GM19438 (cell line): ENCODE data around the gene CHD1L.
"Not testable (repeated sequence)": the region's sequence is repeated elsewhere in the genome, so short reads cannot be mapped to it uniquely, and the experiment has no call there.

ENCODE experiments used
- ATAC-seq: cut with Tn5 transposase; IDR thresholded peaks from one replicate; pipeline ENCODE4 v1.9.1; 2021; ENCODE audit warnings: low read depth; ENCODE audit not compliant: unreplicated experiment

The CHD1L gene

GRCh38 chr1:147242449-147243227 lies at the start of gene CHD1L:
Gene CHD1L, plus strand, starts transcription at chr1:147242684. Its CDS starts 20 bp downstream, at chr1:147242704.
- peak; percentile 86 for ATAC-seq

DNA sequence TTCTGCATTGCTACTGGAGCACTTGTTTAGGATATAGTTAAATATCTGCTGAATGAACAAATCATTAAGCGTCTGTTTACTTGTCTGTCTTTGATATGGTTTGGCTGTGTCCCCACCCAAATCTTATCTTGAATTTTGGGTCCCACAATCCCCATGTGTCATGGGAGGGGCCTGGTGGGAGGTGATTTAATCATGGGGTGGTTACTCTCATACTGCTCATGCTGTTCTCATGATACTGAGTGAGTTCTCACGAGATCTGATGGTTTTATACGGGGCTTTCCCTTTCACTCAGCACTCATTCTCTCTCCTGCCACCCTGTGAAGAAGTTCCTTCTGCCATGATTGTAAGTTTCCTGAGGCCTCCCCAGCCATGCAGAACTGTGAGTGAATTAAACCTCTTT lies 45.2 kb upstream of the CHD1L start:
- not testable (repeated sequence) for ATAC-seq

- no peak for ATAC-seq
Measured at GRCh38 chr1:147201276-147201675, 41.2 kb upstream of the CHD1L start.

DNA sequence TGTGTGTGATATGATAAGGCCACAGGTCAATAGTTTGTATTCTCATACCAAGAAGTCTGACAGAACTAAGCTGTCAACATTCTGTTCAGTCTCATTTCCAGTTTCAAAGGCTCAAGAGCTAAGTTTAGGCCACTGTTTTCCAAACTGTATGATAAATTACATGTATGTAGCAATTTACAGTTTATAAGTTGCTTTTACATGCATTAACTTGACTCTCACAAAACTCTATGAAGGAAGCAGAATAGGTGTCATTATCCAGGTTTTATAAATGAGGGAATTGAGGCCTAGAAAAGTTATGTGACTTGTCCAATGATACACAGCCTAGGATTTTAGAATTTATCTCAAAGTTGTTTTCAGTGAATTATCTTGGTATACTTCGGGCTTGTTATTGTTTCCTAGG lies 40.7 kb upstream of the CHD1L start:
- ATAC-seq: no peak

DNA sequence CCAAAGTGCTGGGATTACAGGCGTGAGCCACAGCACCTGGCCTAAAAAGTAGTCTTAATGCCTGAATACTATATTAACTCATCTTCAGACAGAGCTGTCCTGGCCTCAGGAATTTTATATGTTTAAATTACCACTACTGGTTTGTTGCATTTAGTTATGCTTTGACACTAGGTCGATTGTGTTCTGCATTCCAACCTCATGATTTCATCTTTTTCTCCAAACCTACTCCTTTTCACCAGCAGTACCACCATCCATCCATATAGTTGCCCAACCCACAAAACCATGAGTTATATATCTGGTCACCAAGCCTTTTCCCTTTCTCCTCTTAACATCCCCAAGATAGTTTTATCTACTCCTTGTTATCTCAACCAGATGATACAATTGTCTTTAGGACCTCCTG lies 39.9 kb upstream of the CHD1L start:
- ATAC-seq: no peak

- ATAC-seq: no peak
Measured at GRCh38 chr1:147204080-147204479, 38.4 kb upstream of the CHD1L start.

DNA sequence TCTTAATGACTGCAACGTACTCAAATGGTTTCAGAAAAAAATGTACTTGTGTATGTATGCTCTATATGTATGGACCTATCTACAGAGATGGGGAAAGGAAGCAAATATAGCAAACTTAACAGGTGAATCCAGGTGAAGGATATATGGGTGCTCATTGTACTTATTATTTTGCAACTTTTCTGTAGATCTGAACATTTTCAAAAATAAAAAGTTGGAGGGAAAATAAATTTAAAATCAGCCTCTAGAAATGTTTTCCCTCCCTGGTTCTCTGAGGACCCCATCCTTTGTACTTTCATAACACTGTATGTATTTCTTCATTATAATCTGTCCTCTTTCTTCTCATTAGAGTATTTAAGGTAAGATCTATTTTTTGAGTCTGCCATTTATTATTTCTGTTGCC lies 35.3 kb upstream of the CHD1L start:
- no peak for ATAC-seq

- no peak for ATAC-seq
Measured at GRCh38 chr1:147208619-147209018, 33.9 kb upstream of the CHD1L start.

GRCh38 chr1:147209825-147210821 lies 32.4 kb upstream of the CHD1L start:
- ATAC-seq: no peak

DNA sequence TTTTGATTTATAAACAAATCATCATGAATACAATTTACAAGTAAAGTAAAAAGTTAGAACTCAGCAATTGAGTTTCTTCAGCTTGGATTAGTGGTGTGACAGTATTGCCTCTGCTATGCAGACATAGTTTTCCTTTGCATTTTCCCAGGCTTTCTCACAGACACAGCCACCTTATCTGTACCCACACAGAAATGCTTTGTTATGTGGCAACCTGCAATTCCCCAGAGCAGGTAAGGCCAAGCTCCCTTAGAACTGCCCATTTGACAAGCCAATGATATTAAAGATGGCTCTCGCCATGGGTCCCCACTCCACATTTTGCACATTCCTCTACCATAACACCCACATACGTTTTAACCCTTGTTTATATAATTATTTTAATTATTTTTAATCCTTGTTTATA lies 31.5 kb upstream of the CHD1L start:
- no peak for ATAC-seq

GRCh38 chr1:147211577-147211976 lies 30.9 kb upstream of the CHD1L start:
- ATAC-seq: no peak

- no peak for ATAC-seq
Measured at GRCh38 chr1:147213271-147213670, 29.2 kb upstream of the CHD1L start.

- no peak for ATAC-seq
Measured at GRCh38 chr1:147214325-147214724, 28.2 kb upstream of the CHD1L start.

DNA sequence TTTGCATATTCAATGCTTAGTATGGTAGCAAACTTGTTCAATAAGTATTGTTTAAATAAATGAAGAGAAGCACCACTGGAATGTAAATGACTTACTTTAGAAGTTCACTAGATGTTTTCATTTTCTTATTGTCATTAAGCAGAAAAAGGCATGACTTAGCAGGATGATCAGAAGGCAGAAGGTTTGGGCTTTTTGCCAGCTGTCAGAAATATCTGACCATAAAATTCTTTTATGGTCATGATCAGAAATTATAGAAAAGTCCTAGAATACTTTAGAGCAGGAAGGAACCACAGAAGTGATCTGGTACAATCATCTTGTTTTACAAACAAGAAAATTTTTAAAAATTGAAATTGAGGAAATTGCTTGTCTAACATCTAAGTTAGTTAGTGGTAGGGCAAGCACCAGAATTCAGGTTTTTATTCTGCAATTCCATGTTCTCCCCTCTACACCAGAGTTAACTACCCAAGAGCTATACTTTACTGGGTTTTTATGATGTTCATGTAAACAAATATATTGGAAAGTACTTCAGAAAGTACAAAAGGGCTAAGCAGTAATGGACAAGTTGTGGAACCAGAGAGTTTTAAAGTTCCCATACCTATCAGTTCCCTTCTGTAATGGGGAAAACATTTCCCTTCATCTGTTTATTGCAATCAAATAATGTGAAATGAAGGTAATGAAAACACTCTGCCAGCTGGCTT lies 27.5 kb upstream of the CHD1L start:
- ATAC-seq: no peak

DNA sequence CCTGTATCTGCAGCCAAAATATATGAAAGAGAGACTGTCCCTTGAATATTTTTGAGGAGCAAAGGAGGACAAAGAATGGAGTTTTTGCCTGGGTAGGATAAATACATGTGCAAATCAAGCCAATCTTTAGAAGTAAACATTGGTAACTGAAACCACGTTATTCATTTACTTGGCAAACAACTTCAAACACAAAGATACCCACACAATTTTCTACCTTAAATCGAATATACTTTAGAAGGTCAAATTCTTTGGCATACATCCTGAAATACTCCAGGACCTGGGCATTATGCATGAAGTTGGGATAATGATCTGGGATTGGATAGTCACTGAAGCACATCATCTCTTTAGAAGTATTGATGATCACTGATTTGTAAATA lies 27.0 kb upstream of the CHD1L start:
- no peak for ATAC-seq

DNA sequence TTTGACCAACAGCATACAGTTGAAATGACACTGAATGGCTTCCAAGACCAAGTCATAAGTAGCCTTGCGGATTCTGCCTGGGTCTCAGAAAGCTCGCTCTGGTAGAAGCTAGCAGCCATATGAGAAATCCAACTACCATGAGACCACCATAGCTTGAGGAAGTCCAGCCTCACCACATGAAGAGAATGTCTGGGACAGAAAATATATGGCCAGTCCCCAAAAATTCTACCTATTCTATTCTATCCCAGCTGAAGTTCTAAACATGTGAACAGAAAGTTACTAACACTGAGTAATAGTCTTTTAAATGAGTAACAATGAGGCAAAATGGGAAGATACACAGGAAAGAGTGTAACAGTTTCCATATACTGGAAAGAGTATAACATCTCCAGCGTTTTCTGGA lies 26.4 kb upstream of the CHD1L start:
- no peak for ATAC-seq

- no peak for ATAC-seq
Measured at GRCh38 chr1:147217141-147217540, 25.3 kb upstream of the CHD1L start.

GRCh38 chr1:147218606-147219005 lies 23.9 kb upstream of the CHD1L start:
- ATAC-seq: no peak

DNA sequence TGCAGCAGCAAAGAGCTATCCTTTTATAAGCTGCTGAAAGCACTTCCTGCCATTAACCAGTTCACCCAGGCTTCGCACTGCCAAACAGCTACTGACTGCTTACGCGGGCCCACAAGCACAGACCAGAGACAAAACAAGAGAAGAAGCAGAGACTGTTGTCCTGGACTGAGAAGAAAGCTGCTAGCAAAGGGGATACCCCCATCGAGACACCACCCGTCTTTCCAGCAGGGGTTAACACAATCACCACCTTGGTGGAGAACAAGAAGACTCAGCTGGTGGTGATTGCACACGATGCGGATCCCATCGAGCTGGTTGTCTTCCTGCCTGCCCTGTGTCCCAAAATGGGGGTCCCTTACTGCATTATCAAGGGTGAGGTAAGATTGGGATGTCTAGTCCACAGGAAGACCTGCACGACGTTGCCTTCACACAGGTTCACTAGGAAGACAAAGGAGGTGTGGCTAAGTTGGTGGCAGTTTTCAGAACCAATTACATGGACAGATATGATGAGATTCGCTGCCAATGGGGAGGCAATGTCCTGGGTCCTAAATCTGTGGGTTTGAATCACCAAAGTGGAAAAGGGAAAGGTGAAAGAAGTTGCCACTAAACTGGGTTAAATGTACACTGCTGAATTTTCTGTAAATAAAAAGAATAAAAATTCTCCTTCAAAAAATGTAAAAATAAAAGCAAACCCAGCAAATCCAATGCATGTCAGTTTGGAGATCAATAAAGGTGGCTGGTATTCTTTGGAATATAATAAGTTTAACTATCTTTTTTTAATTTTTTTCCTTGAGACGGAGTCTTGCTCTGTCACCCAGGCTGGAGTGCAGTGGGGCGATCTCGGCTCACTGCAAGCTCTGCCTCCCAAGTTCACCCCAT lies 18.5 kb upstream of the CHD1L start:
- no peak for ATAC-seq

DNA sequence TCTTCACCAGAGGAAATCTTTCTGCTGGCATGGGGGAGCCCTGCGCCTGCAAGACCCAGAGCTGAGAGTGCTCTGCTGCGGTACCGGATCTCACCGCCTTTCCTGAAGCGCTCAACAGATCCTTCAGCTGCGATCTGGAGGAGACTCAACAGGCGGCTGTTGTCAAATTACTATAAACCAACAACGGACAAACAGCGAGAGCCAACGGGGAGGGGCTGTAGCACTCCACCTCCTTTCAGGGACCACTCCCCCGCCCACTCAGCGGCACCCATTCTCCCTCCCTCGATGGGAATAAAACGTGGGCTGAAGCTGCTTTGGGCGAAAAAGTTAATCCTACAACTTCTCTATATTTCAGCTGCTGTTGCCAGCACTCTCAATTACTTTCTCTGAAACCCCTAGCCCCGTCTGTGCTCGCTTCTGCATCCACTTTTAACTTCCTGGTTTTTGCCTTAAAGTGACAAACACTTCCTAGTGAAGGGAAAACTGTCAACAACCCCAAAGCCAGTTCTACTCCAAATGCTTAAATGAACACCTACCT lies 17.2 kb upstream of the CHD1L start, which contains the start of gene FMO5:
FMO5 (minus strand) TSS at position 147 of the 538 bp plus-strand sequence. CDS start 310 bp downstream, outside the sequence.
- peak; percentile 80 for ATAC-seq
